ENCODE results near the gene KCMF1.

- TF ChIP-seq EP300 (IDR thresholded peaks at IDR 0.05): no peak
- no peak for TF ChIP-seq CTCF (IDR thresholded peaks at IDR 0.05)
- no peak for TF ChIP-seq POLR2AphosphoS5 (IDR thresholded peaks at IDR 0.05)
- TF ChIP-seq POLR2A (IDR thresholded peaks at IDR 0.05): no peak
These were observed 37.3 kb downstream of the KCMF1 start for GRCh38 chr2:85008252-85008651.
